ENCODE results near the gene PEAK1.

The PEAK1 gene

GRCh38 chr15:77296773-77297337 is 123.0 kb downstream of the PEAK1 start:
- no peak for DNase-seq (ENCODE audit: low read depth)
- TF ChIP-seq CTCF (IDR thresholded peaks at IDR 0.05; ENCODE audit: insufficient read depth, low read depth, low read length, missing control alignments) = no peak
- no peak overlapping the region for H3K4me3 ChIP-seq (ENCODE audit: low read length)

GRCh38 chr15:77295446-77295845 is 124.5 kb downstream of the PEAK1 start:
- no peak overlapping the region for H3K4me3 ChIP-seq (ENCODE audit: low read length)
- no peak for TF ChIP-seq CTCF (IDR thresholded peaks at IDR 0.05; ENCODE audit: insufficient read depth, low read depth, low read length, missing control alignments)
- DNase-seq (ENCODE audit: low read depth) = peak; percentile 18

- no peak for DNase-seq (ENCODE audit: low read depth)
- H3K4me3 ChIP-seq (ENCODE audit: low read length) = no peak overlapping the region
- TF ChIP-seq CTCF (IDR thresholded peaks at IDR 0.05; ENCODE audit: insufficient read depth, low read depth, low read length, missing control alignments) = no peak
Measured at GRCh38 chr15:77292969-77293558, 126.8 kb downstream of the PEAK1 start.

GRCh38 chr15:77291107-77291506 is 128.8 kb downstream of the PEAK1 start:
- H3K4me3 ChIP-seq (ENCODE audit: low read length) = no peak overlapping the region
- TF ChIP-seq CTCF (IDR thresholded peaks at IDR 0.05; ENCODE audit: insufficient read depth, low read depth, low read length, missing control alignments) = no peak
- DNase-seq (ENCODE audit: low read depth) = no peak

GRCh38 chr15:77287385-77287784 is 132.5 kb downstream of the PEAK1 start:
- H3K4me3 ChIP-seq (ENCODE audit: low read length) = no peak overlapping the region
- no peak for DNase-seq (ENCODE audit: low read depth)
- no peak for TF ChIP-seq CTCF (IDR thresholded peaks at IDR 0.05; ENCODE audit: insufficient read depth, low read depth, low read length, missing control alignments)

- no peak for DNase-seq (ENCODE audit: low read depth)
- no peak for TF ChIP-seq CTCF (IDR thresholded peaks at IDR 0.05; ENCODE audit: insufficient read depth, low read depth, low read length, missing control alignments)
- H3K4me3 ChIP-seq (ENCODE audit: low read length) = no peak overlapping the region
Measured at GRCh38 chr15:77285057-77285997, 134.6 kb downstream of the PEAK1 start.

Data from epithelial cell of esophagus (primary cell).